ENCODE measurements around the gene OR2A2.

Gene OR2A2

GRCh38 chr7:144109283-144109682 lies at the start of gene OR2A2:
Gene OR2A2, plus strand, starts transcription at chr7:144109583. Its CDS starts 0 bp downstream, at chr7:144109583.
- TF ChIP-seq GATA3 (IDR thresholded peaks at IDR 0.05; ENCODE audit: low read depth, low read length) (no peak), GATA2 (IDR thresholded peaks at IDR 0.05; ENCODE audit: low read depth, low read length) (no peak)

DNA sequence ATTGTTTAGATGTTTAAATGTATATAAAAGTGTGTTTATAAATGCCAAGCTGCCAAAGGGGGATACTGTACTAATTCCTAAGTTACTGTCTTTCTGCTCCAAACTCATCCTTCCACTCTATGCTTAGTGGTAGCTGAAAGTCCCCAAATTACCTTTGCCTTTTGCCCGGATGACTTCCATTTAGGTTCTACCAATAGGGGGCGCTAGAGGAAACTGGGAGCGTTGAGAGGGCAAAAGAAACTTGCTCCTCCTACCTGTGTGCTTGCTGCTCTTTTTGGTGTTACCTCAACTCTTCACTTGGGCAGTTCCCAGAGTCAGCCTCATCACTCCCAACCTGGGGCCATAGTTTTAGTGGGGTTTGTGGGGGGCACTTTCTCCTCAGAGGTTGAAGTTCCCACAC lies 45.7 kb upstream of the OR2A2 start:
- TF ChIP-seq GATA2 (IDR thresholded peaks at IDR 0.05; ENCODE audit: low read depth, low read length): no peak
- TF ChIP-seq GATA3 (IDR thresholded peaks at IDR 0.05; ENCODE audit: low read depth, low read length): no peak

DNA sequence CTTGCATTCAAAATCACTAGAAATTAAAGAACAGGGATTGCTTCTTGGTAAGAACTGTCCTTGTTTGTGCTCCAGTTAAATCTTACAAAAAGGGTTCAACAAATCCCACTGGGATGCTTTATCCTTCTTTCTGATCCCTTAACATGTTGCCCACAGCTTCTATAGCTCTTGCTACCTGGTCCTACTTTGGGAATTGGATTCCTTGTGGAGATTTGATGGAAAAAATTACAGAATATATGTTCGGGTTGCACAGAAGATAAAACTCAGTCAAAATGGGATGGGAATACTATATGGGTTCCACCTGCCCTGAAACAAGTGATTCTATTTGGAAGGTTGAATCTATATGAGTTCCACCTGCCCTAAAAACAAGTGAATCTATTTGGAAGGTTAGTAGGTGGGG lies 39.9 kb upstream of the OR2A2 start, which contains the start of gene OR2A25:
TSS of gene OR2A25 (plus strand) at position 301 of the 400 bp plus-strand sequence. CDS start 4,409 bp downstream, outside the sequence.
- TF ChIP-seq GATA3 (IDR thresholded peaks at IDR 0.05; ENCODE audit: low read depth, low read length) (no peak), GATA2 (IDR thresholded peaks at IDR 0.05; ENCODE audit: low read depth, low read length) (no peak)

GRCh38 chr7:144069953-144070352 lies 39.4 kb upstream of the OR2A2 start:
- TF ChIP-seq GATA2 (IDR thresholded peaks at IDR 0.05; ENCODE audit: low read depth, low read length) (no peak), GATA3 (IDR thresholded peaks at IDR 0.05; ENCODE audit: low read depth, low read length) (no peak)

DNA sequence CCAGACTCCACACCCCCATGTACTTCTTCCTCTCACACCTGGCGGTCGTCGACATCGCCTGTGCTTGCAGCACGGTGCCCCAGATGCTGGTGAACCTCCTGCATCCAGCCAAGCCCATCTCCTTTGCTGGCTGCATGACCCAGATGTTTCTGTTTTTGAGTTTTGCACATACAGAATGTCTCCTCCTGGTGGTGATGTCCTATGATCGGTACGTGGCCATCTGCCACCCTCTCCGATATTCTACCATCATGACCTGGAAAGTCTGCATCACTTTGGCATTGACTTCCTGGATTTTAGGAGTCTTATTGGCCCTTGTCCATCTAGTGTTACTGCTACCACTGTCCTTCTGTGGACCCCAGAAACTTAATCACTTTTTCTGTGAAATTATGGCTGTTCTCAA lies 35.0 kb upstream of the OR2A2 start:
- TF ChIP-seq GATA2 (IDR thresholded peaks at IDR 0.05; ENCODE audit: low read depth, low read length) (no peak), GATA3 (IDR thresholded peaks at IDR 0.05; ENCODE audit: low read depth, low read length) (no peak)

GRCh38 chr7:144085978-144086377 lies 23.4 kb upstream of the OR2A2 start, which contains the start of gene OR2A12:
Gene OR2A12, plus strand, starts transcription at chr7:144086278. Its CDS starts 8,830 bp downstream, at chr7:144095108.
- no peak for TF ChIP-seq GATA2 (IDR thresholded peaks at IDR 0.05; ENCODE audit: low read depth, low read length)
- no peak for TF ChIP-seq GATA3 (IDR thresholded peaks at IDR 0.05; ENCODE audit: low read depth, low read length)

DNA sequence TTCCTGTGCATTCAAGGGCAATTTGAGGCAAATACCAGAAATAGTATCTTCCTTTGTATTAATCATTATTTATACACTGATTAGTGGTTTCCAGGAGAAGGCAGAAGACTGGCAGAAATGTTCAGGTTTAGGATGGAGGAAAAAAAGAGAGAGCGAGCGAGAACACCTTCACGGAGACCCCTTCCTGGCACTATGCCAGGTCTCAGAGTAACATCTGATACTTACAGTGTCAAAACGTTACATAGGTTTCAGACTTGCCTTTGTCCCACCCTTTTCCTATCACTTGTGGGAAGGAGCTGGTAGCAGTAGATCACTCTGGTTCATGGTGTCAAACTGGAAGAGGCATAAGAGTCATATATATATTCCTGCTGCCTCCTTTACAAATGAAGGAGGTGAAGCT lies 22.7 kb upstream of the OR2A2 start:
- TF ChIP-seq GATA3 (IDR thresholded peaks at IDR 0.05; ENCODE audit: low read depth, low read length) (no peak), GATA2 (IDR thresholded peaks at IDR 0.05; ENCODE audit: low read depth, low read length) (no peak)

GRCh38 chr7:144087230-144087629 lies 22.2 kb upstream of the OR2A2 start:
- TF ChIP-seq GATA2 (IDR thresholded peaks at IDR 0.05; ENCODE audit: low read depth, low read length) (no peak), GATA3 (IDR thresholded peaks at IDR 0.05; ENCODE audit: low read depth, low read length) (no peak)

GRCh38 chr7:144090667-144091066 lies 18.7 kb upstream of the OR2A2 start:
- TF ChIP-seq GATA3 (IDR thresholded peaks at IDR 0.05; ENCODE audit: low read depth, low read length): no peak
- no peak for TF ChIP-seq GATA2 (IDR thresholded peaks at IDR 0.05; ENCODE audit: low read depth, low read length)

- TF ChIP-seq GATA3 (IDR thresholded peaks at IDR 0.05; ENCODE audit: low read depth, low read length) (no peak), GATA2 (IDR thresholded peaks at IDR 0.05; ENCODE audit: low read depth, low read length) (no peak)
Measured at GRCh38 chr7:144098776-144099175, 10.6 kb upstream of the OR2A2 start.

DNA sequence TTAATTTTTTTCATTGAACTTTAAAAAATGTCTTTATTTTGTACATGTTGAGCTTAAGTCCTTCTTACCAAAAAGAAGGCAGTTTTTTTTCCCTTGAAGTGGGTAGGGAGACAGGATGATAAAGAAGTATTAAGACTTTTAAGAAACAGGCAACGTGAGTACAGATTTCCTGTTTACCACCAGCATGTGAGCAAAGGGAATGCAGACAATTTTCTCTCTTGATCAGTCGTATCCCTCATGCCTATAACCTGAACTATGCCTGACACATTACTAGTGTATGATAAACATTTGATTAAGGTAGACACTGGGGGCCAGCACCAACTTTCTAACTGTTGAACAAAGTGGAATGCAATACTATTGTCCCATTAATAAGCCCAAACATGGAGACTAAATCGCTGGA lies 8.8 kb upstream of the OR2A2 start:
- TF ChIP-seq GATA3 (IDR thresholded peaks at IDR 0.05; ENCODE audit: low read depth, low read length) (no peak), GATA2 (IDR thresholded peaks at IDR 0.05; ENCODE audit: low read depth, low read length) (no peak)

DNA sequence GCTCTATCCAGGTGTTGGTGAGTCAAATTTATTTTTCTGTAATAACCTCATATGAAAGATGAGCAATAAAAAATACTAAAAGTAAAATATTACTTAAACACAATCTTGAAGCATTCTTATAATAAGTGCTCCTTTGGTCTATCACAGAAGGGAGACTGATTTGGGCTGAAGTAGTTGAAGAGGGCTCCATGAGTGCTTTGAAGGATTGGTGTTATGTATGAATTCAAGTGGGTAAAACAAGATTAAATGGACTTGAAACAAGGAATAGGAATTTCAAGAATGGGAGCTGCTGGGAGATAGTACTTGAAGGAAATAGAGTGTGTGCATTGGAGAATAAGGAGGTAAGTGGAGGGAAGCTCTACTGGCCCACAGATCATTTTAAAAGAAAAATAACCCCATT lies 7.3 kb upstream of the OR2A2 start:
- no peak for TF ChIP-seq GATA3 (IDR thresholded peaks at IDR 0.05; ENCODE audit: low read depth, low read length)
- TF ChIP-seq GATA2 (IDR thresholded peaks at IDR 0.05; ENCODE audit: low read depth, low read length): no peak

DNA sequence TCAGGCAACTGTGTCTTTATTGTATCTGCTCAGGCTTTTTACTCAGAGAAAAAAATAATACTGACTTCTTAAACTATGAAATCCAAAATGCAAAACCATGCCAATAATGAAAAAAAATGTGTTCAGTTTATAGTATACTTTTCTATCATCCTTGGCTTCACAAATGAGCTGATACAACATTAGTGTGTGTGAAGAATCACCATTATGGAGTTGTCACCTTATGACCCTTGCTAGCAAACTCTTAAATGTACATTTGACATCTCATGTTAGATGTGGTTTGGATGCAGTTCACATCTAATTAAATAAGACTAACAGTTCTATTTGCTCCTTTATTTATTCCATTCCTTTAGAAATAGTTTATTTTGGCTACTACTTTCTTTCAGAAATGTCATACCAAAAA lies 4.2 kb upstream of the OR2A2 start:
- no peak for TF ChIP-seq GATA3 (IDR thresholded peaks at IDR 0.05; ENCODE audit: low read depth, low read length)
- no peak for TF ChIP-seq GATA2 (IDR thresholded peaks at IDR 0.05; ENCODE audit: low read depth, low read length)

- TF ChIP-seq GATA2 (IDR thresholded peaks at IDR 0.05; ENCODE audit: low read depth, low read length): no peak
- no peak for TF ChIP-seq GATA3 (IDR thresholded peaks at IDR 0.05; ENCODE audit: low read depth, low read length)
Measured at GRCh38 chr7:144110272-144110671, 889 bp downstream of the OR2A2 start.

DNA sequence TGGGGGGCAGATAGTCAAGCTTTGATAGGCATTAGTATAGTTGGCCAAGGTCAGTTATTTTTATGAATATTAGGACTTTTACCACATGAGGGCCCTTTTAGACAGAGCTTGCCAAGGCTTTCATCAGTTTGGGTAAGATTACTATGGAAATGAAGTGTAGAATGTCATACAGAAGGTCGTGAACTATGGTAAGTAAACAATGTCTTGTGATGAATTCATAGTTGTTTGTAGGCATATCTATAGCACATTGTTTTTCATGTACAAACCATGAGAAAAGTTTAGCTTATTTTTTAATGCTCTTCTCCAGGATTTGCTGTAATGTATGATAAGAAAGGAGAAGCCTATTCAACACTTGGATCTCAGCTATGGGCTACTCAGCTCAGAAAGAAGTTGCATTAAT lies 4.3 kb downstream of the OR2A2 start:
- TF ChIP-seq GATA3 (IDR thresholded peaks at IDR 0.05; ENCODE audit: low read depth, low read length) (no peak), GATA2 (IDR thresholded peaks at IDR 0.05; ENCODE audit: low read depth, low read length) (no peak)

DNA sequence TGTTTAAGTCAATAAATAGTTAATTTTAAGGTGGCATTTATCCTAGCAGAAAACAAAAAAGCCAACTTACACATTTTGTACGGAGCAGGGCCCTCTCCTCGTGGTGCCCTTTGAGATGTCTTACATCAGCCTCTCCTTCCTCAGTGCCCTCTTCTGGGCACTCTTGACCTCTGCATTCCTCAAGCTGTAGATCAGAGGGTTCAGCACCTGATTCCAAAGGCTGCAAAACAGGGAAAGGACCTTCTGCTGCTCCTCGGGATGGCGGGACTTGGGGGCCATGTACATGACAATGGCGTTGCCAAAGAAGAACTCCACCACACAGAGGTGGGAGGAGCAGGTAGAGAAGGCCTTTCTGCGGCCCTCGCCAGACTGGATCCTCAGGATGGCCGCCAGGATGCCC lies 9.0 kb downstream of the OR2A2 start:
- no peak for TF ChIP-seq GATA3 (IDR thresholded peaks at IDR 0.05; ENCODE audit: low read depth, low read length)
- no peak for TF ChIP-seq GATA2 (IDR thresholded peaks at IDR 0.05; ENCODE audit: low read depth, low read length)
